Purkinje cell (primary cell): ENCODE measurements around the gene TCN2. TPM values are rescaled to one million over a fixed set of nuclear protein-coding genes. Genes with fewer than 3 reads are reported as not detected.

ENCODE experiments used
- polyA plus RNA-seq: library from polyadenylated mRNA; unstranded; fragments of >200 nt; fragmentation: Nextera tagmentation; gene quantifications from 2 replicates; pipeline ENCODE4 v1.2.1, GENCODE V29; 2014

Gene TCN2
- 1.4 and 5.3 TPM in 2 replicates for polyA plus RNA-seq

GRCh38 chr22:30606455-30607299 is at the start of gene TCN2:
TCN2 (plus strand) TSS chr22:30607174; CDS start chr22:30607332, 158 bp downstream.

GRCh38 chr22:30574095-30574981 is 32.6 kb upstream of the TCN2 start, which contains the start of gene GAL3ST1:
GAL3ST1 (minus strand) TSS chr22:30574665; CDS start chr22:30557392, 17,273 bp downstream.

GRCh38 chr22:30591588-30592359 is 15.2 kb upstream of the TCN2 start, which contains the start of gene PES1:
PES1 (minus strand) TSS chr22:30591910; CDS start chr22:30591833, 77 bp downstream.

GRCh38 chr22:30635273-30636225 is 28.6 kb downstream of the TCN2 start, which contains the start of gene SLC35E4:
SLC35E4 (plus strand) TSS chr22:30635781; CDS start chr22:30636451, 670 bp downstream.

GRCh38 chr22:30667494-30668385 is 60.8 kb downstream of the TCN2 start, which contains the start of gene DUSP18:
DUSP18 (minus strand) TSS chr22:30667875; CDS start chr22:30664003, 3,872 bp downstream.

Other genes starting within 250 kb of the TCN2 start
- gene RNF215, start 219.8 kb upstream of the TCN2 start, polyA plus RNA-seq = 0.75 and 2.5 TPM in 2 replicates
- 1.5 TPM in 1 of 2 replicates, not detected in the other for gene SEC14L2, start 210.2 kb upstream of the TCN2 start, polyA plus RNA-seq
- gene MTFP1, start 181.4 kb upstream of the TCN2 start, polyA plus RNA-seq = 1.9 and 5.8 TPM in 2 replicates
- gene SEC14L3, start 135.2 kb upstream of the TCN2 start, polyA plus RNA-seq = not detected in 2 replicates
- not detected in 2 replicates for gene SEC14L4, start 101.5 kb upstream of the TCN2 start, polyA plus RNA-seq
- gene SEC14L6, start 60.4 kb upstream of the TCN2 start, polyA plus RNA-seq = 0.90 and 1.4 TPM in 2 replicates
- gene GAL3ST1, start 32.5 kb upstream of the TCN2 start, polyA plus RNA-seq = 0.15 TPM in 1 of 2 replicates, not detected in the other
- 7.2 and 10.3 TPM in 2 replicates for gene PES1, start 15.3 kb upstream of the TCN2 start, polyA plus RNA-seq
- gene SLC35E4, start 28.6 kb downstream of the TCN2 start, polyA plus RNA-seq = 3.1 and 3.6 TPM in 2 replicates
- 5.0 and 8.8 TPM in 2 replicates for gene DUSP18, start 60.7 kb downstream of the TCN2 start, polyA plus RNA-seq
- 9.6 and 13.5 TPM in 2 replicates for gene OSBP2, start 87.7 kb downstream of the TCN2 start, polyA plus RNA-seq